Measurements from ENCODE around the gene RNF212. TPM values are rescaled to one million over a fixed set of nuclear protein-coding genes. Genes with fewer than 3 reads are reported as not detected.

RNF212 gene
- polyA plus RNA-seq, 6 donors from 2014 or later: 0.79 to 11.6 (median 2.0) TPM

- no peaks in the 10 kb centered on the region for H3K9me3 Mint-ChIP-seq
- peaks cover 0 to 12% (median 0%) of the 10 kb centered on the region in 3 donors for H3K27me3 Mint-ChIP-seq
- DNase-seq (no peak), ATAC-seq (ENCODE audit: low read depth in 2 of 2) (no peak)
- H3K4me3 Mint-ChIP-seq: no peak overlapping the region
- H3K4me1 Mint-ChIP-seq: peaks cover 8 to 15% (median 10%) of the 10 kb centered on the region in 3 donors
- H3K27ac Mint-ChIP-seq: peak overlapping the region in 2 of 6 donors; percentile 14 to 84
- H3K36me3 Mint-ChIP-seq: no peaks in the 10 kb centered on the region
Measured at GRCh38 chr4:1027219-1027914, 86.0 kb downstream of the RNF212 start.

GRCh38 chr4:1026115-1026514, 87.2 kb downstream of the RNF212 start:
- peak overlapping the region in 3 of 8 donors; percentile 6 to 57 (median 8) for H3K4me3 Mint-ChIP-seq
- H3K27ac Mint-ChIP-seq: peak overlapping the region; percentile 24 to 98 (median 94)
- DNase-seq (peak; percentile 69), ATAC-seq (ENCODE audit: low read depth in 2 of 2) (peak; percentile 79 to 83)
- H3K4me1 Mint-ChIP-seq: peaks cover 12 to 22% (median 18%) of the 10 kb centered on the region in 3 donors
- no peaks in the 10 kb centered on the region for H3K36me3 Mint-ChIP-seq
- peaks cover 0 to 5% (median 0%) of the 10 kb centered on the region in 3 donors for H3K27me3 Mint-ChIP-seq
- H3K9me3 Mint-ChIP-seq: no peaks in the 10 kb centered on the region

DNA sequence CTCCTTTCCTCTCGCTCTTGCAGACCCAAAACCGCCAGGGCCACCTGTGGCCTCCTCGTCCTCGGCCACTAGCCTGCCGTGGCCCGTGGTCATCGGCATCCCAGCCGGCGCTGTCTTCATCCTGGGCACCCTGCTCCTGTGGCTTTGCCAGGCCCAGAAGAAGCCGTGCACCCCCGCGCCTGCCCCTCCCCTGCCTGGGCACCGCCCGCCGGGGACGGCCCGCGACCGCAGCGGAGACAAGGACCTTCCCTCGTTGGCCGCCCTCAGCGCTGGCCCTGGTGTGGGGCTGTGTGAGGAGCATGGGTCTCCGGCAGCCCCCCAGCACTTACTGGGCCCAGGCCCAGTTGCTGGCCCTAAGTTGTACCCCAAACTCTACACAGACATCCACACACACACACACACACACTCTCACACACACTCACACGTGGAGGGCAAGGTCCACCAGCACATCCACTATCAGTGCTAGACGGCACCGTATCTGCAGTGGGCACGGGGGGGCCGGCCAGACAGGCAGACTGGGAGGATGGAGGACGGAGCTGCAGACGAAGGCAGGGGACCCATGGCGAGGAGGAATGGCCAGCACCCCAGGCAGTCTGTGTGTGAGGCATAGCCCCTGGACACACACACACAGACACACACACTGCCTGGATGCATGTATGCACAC, 88.3 kb downstream of the RNF212 start:
- Mint-ChIP-seq H3K4me1 (peaks cover 12 to 23% (median 20%) of the 10 kb centered on the region in 3 donors), H3K36me3 (no peaks in the 10 kb centered on the region), H3K4me3 (no peak overlapping the region), H3K27ac (peak overlapping the region in 4 of 6 donors; percentile 61 to 96 (median 82)), H3K27me3 (no peaks in the 10 kb centered on the region), H3K9me3 (no peaks in the 10 kb centered on the region)
- DNase-seq (no peak), ATAC-seq (ENCODE audit: low read depth in 2 of 2) (no peak)

DNA sequence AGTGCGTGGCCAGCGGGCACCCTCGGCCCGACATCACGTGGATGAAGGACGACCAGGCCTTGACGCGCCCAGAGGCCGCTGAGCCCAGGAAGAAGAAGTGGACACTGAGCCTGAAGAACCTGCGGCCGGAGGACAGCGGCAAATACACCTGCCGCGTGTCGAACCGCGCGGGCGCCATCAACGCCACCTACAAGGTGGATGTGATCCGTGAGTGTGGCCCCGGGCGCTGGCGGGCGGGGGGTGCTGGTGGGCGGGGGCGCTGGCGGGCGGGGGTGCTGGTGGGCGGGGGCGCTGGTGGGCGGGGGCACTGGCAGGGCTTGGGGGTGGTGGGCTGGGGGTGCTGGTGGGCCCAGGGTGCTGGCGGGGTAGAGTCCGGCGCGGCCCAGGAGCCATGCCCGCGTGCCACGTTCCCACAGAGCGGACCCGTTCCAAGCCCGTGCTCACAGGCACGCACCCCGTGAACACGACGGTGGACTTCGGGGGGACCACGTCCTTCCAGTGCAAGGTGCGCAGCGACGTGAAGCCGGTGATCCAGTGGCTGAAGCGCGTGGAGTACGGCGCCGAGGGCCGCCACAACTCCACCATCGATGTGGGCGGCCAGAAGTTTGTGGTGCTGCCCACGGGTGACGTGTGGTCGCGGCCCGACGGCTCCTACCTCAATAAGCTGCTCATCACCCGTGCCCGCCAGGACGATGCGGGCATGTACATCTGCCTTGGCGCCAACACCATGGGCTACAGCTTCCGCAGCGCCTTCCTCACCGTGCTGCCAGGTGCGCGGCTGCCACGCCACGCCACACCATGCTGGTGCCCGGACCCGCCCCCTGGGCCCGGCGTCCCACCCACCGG, 89.2 kb downstream of the RNF212 start:
- Mint-ChIP-seq H3K36me3 (no peaks in the 10 kb centered on the region), H3K4me1 (peaks cover 12 to 24% (median 23%) of the 10 kb centered on the region in 3 donors), H3K27ac (no peak overlapping the region), H3K9me3 (no peaks in the 10 kb centered on the region), H3K4me3 (no peak overlapping the region), H3K27me3 (no peaks in the 10 kb centered on the region)
- DNase-seq (no peak), ATAC-seq (ENCODE audit: low read depth in 2 of 2) (no peak)

GRCh38 chr4:1023075-1023640, 90.2 kb downstream of the RNF212 start:
- H3K4me1 Mint-ChIP-seq: peaks cover 12 to 28% (median 23%) of the 10 kb centered on the region in 3 donors
- no peaks in the 10 kb centered on the region for H3K36me3 Mint-ChIP-seq
- H3K27ac Mint-ChIP-seq: peak overlapping the region in 1 of 6 donors; percentile 56
- ATAC-seq (ENCODE audit: low read depth in 2 of 2) (no peak), DNase-seq (no peak)
- H3K27me3 Mint-ChIP-seq: no peaks in the 10 kb centered on the region
- H3K4me3 Mint-ChIP-seq: no peak overlapping the region
- H3K9me3 Mint-ChIP-seq: no peaks in the 10 kb centered on the region

- H3K9me3 Mint-ChIP-seq: no peaks in the 10 kb centered on the region
- H3K4me1 Mint-ChIP-seq: peaks cover 12 to 30% (median 23%) of the 10 kb centered on the region in 3 donors
- ATAC-seq (ENCODE audit: low read depth in 2 of 2) (no peak), DNase-seq (no peak)
- H3K27me3 Mint-ChIP-seq: no peaks in the 10 kb centered on the region
- H3K4me3 Mint-ChIP-seq: no peak overlapping the region
- no peaks in the 10 kb centered on the region for H3K36me3 Mint-ChIP-seq
- peak overlapping the region in 4 of 6 donors; percentile 56 to 77 (median 70) for H3K27ac Mint-ChIP-seq
Measured at GRCh38 chr4:1022739-1023066, 90.7 kb downstream of the RNF212 start.

DNA sequence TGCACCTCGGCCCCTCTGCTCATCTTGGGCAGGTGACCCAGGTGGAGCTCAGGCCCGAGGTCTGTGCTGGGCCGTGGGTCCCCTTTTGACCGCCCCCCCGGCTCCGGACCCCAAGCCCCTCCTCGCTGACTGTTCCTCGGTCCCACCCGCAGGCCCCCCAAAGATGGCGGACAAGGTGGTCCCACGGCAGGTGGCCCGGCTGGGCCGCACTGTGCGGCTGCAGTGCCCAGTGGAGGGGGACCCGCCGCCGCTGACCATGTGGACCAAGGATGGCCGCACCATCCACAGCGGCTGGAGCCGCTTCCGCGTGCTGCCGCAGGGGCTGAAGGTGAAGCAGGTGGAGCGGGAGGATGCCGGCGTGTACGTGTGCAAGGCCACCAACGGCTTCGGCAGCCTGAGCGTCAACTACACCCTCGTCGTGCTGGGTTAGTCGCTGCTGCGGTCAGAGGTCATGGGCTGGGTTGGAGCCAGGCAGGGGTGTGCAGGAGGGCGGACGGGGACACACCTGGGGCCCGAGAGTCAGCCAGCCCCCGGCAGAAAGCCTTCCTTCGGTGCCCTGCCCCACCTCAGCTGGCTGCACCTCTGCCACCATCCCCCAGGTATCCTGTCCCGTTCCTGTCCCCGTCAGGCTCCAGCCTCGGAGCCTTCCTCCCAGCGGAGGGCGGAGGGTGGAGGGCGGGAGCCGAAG, 91.2 kb downstream of the RNF212 start:
- Mint-ChIP-seq H3K4me3 (peak overlapping the region in 4 of 8 donors; percentile 29 to 72 (median 52)), H3K9me3 (no peaks in the 10 kb centered on the region), H3K4me1 (peaks cover 12 to 30% (median 23%) of the 10 kb centered on the region in 3 donors), H3K36me3 (no peaks in the 10 kb centered on the region), H3K27me3 (no peaks in the 10 kb centered on the region), H3K27ac (peak overlapping the region in 4 of 6 donors; percentile 30 to 93 (median 84))
- DNase-seq (no peak), ATAC-seq (ENCODE audit: low read depth in 2 of 2) (no peak)

Other genes starting within 250 kb of the RNF212 start
- 10 to 100 TPM; 28.5 to 71.3 (median 48.1) TPM for gene GAK, start 181.2 kb downstream of the RNF212 start, polyA plus RNA-seq (ENCODE audit: low read depth in 6 of 6)
- 10 to 100 TPM; 18.7 to 38.8 (median 24.1) TPM for gene TMEM175, start 181.1 kb downstream of the RNF212 start, polyA plus RNA-seq (ENCODE audit: low read depth in 6 of 6)
- gene DGKQ, start 140.0 kb downstream of the RNF212 start, polyA plus RNA-seq (ENCODE audit: low read depth in 6 of 6): 10 to 100 TPM in 1 of 6 donors, 1 to 10 TPM in 5; 1.6 to 11.9 (median 4.1) TPM
- 1 to 10 TPM; 2.2 to 8.3 (median 3.3) TPM for gene IDUA, start 126.5 kb downstream of the RNF212 start, polyA plus RNA-seq (ENCODE audit: low read depth in 6 of 6)
- gene SLC26A1, start 120.2 kb downstream of the RNF212 start, polyA plus RNA-seq (ENCODE audit: low read depth in 6 of 6): 1 to 10 TPM in 2 of 6 donors, under 1 TPM in 3, not detected in 1; 0.22 to 4.3 (median 0.77) TPM
- gene FGFRL1, start 101.9 kb downstream of the RNF212 start, polyA plus RNA-seq (ENCODE audit: low read depth in 6 of 6): 1 to 10 TPM in 2 of 6 donors, under 1 TPM in 3, not detected in 1; 0.22 to 2.3 (median 0.37) TPM
- gene SPON2, start 59.0 kb upstream of the RNF212 start, polyA plus RNA-seq (ENCODE audit: low read depth in 6 of 6): 1 to 10 TPM in 5 of 6 donors, under 1 TPM in 1; 0.56 to 4.1 (median 1.5) TPM
- 10 to 100 TPM; 46.4 to 98.8 (median 79.8) TPM for gene CTBP1, start 135.6 kb upstream of the RNF212 start, polyA plus RNA-seq (ENCODE audit: low read depth in 6 of 6)
- gene MAEA, start 176.3 kb upstream of the RNF212 start, polyA plus RNA-seq (ENCODE audit: low read depth in 6 of 6): 10 to 100 TPM; 45.7 to 72.6 (median 57.1) TPM
- gene UVSSA, start 233.6 kb upstream of the RNF212 start, polyA plus RNA-seq (ENCODE audit: low read depth in 6 of 6): 1 to 10 TPM; 2.0 to 5.6 (median 3.0) TPM

All from naive B cell (primary cell).